GM23338 (cell line): Measurements from ENCODE around the gene RPL13. TPM values are rescaled to one million over a fixed set of nuclear protein-coding genes. Genes with fewer than 3 reads are reported as not detected.

ENCODE experiments used
- ATAC-seq: fragments of 200-7000 bp; cut with Tn5 transposase; 3 replicates; pipeline ENCODE4 v1.9.1; 2020
- DNase-seq: peaks from one replicate; pipeline ENCODE4 v3.0.0-alpha.2; 2015; ENCODE audit warnings: low spot score
- H2AFZ ChIP-seq: fragments of 200-600 bp; sonication (generic); 2 replicates; pipeline ENCODE4 v1.8.0; 2016; ENCODE audit warnings: antibody characterized with exemption, mild to moderate bottlenecking, moderate library complexity
- H3F3A ChIP-seq: fragments of 200-600 bp; sonication (generic); replicated peaks from 2 replicates; pipeline ENCODE4 v1.8.0; 2017; ENCODE audit warnings: antibody characterized with exemption, mixed run types, low read depth
- H3K27ac ChIP-seq: fragments of 200-600 bp; sonication (generic); 2 replicates; pipeline ENCODE4 v1.6.1; 2016; ENCODE audit warnings: low read depth
- H3K27me3 ChIP-seq: fragments of 200-600 bp; sonication (generic); 2 replicates; pipeline ENCODE4 v1.8.0; 2016; ENCODE audit warnings: mild to moderate bottlenecking, mixed run types, moderate library complexity; ENCODE audit not compliant: insufficient read depth
- H3K36me3 ChIP-seq: fragments of 200-600 bp; sonication (generic); 2 replicates; pipeline ENCODE4 v1.8.0; 2016; ENCODE audit warnings: mild to moderate bottlenecking; ENCODE audit not compliant: insufficient read depth
- H3K4me1 ChIP-seq: fragments of 200-600 bp; sonication (generic); 2 replicates; pipeline ENCODE4 v1.8.0; 2016; ENCODE audit warnings: mild to moderate bottlenecking, moderate library complexity; ENCODE audit not compliant: insufficient read depth
- H3K4me2 ChIP-seq: fragments of 200-600 bp; sonication (generic); 2 replicates; pipeline ENCODE4 v1.7.1; 2017; ENCODE audit warnings: mixed run types
- H3K4me3 ChIP-seq: fragments of 200-600 bp; sonication (generic); 2 replicates; pipeline ENCODE4 v1.6.1; 2016; ENCODE audit warnings: mixed run types
- H3K79me2 ChIP-seq: fragments of 200-600 bp; sonication (generic); replicated peaks from 2 replicates; pipeline ENCODE4 v1.8.0; 2017; ENCODE audit warnings: mild to moderate bottlenecking; ENCODE audit not compliant: insufficient read depth
- H3K9me2 ChIP-seq: fragments of 200-600 bp; sonication (generic); 2 replicates; pipeline ENCODE4 v1.8.0; 2017; ENCODE audit not compliant: insufficient read depth
- H4K20me1 ChIP-seq: fragments of 200-600 bp; sonication (generic); replicated peaks from 2 replicates; pipeline ENCODE4 v1.8.0; 2017; ENCODE audit warnings: mild to moderate bottlenecking; ENCODE audit not compliant: insufficient read depth
- H3K27ac Mint-ChIP-seq: 2 replicates; pipeline ENCODE4 v1.8.0; 2020; ENCODE audit warnings: inconsistent platforms, mild to moderate bottlenecking, moderate library complexity, mixed read lengths
- H3K27me3 Mint-ChIP-seq: 3 replicates; pipeline ENCODE4 v1.8.0; 2022; ENCODE audit warnings: low read depth, mild to moderate bottlenecking, moderate library complexity, mixed read lengths, inconsistent platforms; ENCODE audit not compliant: insufficient read depth, poor library complexity
- H3K36me3 Mint-ChIP-seq: 3 replicates; pipeline ENCODE4 v1.8.0; 2021; ENCODE audit warnings: low read depth, mild to moderate bottlenecking, inconsistent platforms, moderate library complexity, mixed read lengths
- H3K4me1 Mint-ChIP-seq: 3 replicates; pipeline ENCODE4 v1.8.0; 2020; ENCODE audit warnings: mild to moderate bottlenecking, inconsistent platforms, mixed read lengths
- H3K4me3 Mint-ChIP-seq: 3 replicates; pipeline ENCODE4 v1.8.0; 2021; ENCODE audit warnings: moderate library complexity, mild to moderate bottlenecking, inconsistent platforms, mixed read lengths
- H3K9me3 Mint-ChIP-seq: 3 replicates; pipeline ENCODE4 v1.8.0; 2020; ENCODE audit warnings: moderate library complexity, mild to moderate bottlenecking, inconsistent platforms, mixed read lengths
- CREB1 ChIP-seq: fragments of 250-450 bp; sonication (Bioruptor Pico); IDR thresholded peaks from 2 replicates; pipeline ENCODE4 v1.5.0; 2020; ENCODE audit warnings: low read depth, mild to moderate bottlenecking, moderate library complexity
- EZH2 ChIP-seq: fragments of 200-600 bp; sonication (generic); IDR thresholded peaks from one replicate; pipeline ENCODE4 v1.8.0; 2017; ENCODE audit warnings: antibody characterized with exemption, mild to moderate bottlenecking, low read depth; ENCODE audit not compliant: unreplicated experiment
- EZH2phosphoT487 ChIP-seq: fragments of 200-600 bp; sonication (generic); IDR thresholded peaks from one replicate; pipeline ENCODE4 v1.8.1; 2018; ENCODE audit warnings: antibody characterized with exemption; ENCODE audit not compliant: unreplicated experiment
- JUNB ChIP-seq: IDR thresholded peaks from one replicate; pipeline ENCODE4 v1.6.1; 2016; ENCODE audit warnings: antibody characterized with exemption; ENCODE audit not compliant: unreplicated experiment
- NANOG ChIP-seq: IDR thresholded peaks from 2 replicates; pipeline ENCODE4 v1.6.1; 2016; ENCODE audit warnings: antibody characterized with exemption, borderline replicate concordance
- POLR2AphosphoS5 ChIP-seq: IDR thresholded peaks from 2 replicates; pipeline ENCODE4 v1.6.1; 2016; ENCODE audit warnings: antibody characterized with exemption, low read depth
- STAT1 ChIP-seq: IDR thresholded peaks from one replicate; pipeline ENCODE4 v1.6.1; 2016; ENCODE audit warnings: antibody characterized with exemption; ENCODE audit not compliant: unreplicated experiment
- ZNF114 ChIP-seq: fragments of 250-450 bp; sonication (Bioruptor Pico); IDR thresholded peaks from 2 replicates; pipeline ENCODE4 v1.5.0; 2020; ENCODE audit warnings: mild to moderate bottlenecking, moderate library complexity
- ZNF331 ChIP-seq: fragments of 250-450 bp; sonication (Bioruptor Pico); IDR thresholded peaks from 2 replicates; pipeline ENCODE4 v1.5.0; 2020; ENCODE audit warnings: low read depth, mild to moderate bottlenecking, moderate library complexity
- ZNF462 ChIP-seq: fragments of 250-450 bp; sonication (Bioruptor Pico); IDR thresholded peaks from 2 replicates; pipeline ENCODE4 v1.5.0; 2020; ENCODE audit warnings: mild to moderate bottlenecking, moderate library complexity
- polyA plus RNA-seq: library from polyadenylated mRNA; unstranded; fragments of >200 nt; fragmentation: Nextera tagmentation; extraction: Ambion mirVana; gene quantifications from 2 replicates; pipeline ENCODE4 v1.2.1, GENCODE V29; 2016
- total RNA-seq: library from RNA; depleted of rRNA; stranded (reverse); fragments of >200 nt; shearing (Covaris generic); gene quantifications from 2 replicates; pipeline ENCODE4 v1.2.3, GENCODE V29; 2014
- TF ChIP-seq, protein P1 (sequence below), 2 experiments: fragments of 200-600 bp in 1 of 2; sonication (generic) in 1 of 2; conservative IDR thresholded peaks; 2 replicates each; pipeline versions ENCODE4 v1.5.1 to v1.6.1; 2016 to 2017; ENCODE audit warnings: antibody characterized with exemption in 2 of 2, low read depth in 2 of 2, mild to moderate bottlenecking in 2 of 2, moderate library complexity in 1 of 2
- TF ChIP-seq, protein P2 (sequence below): IDR thresholded peaks from 2 replicates; pipeline ENCODE4 v1.6.1; 2016; ENCODE audit warnings: antibody characterized with exemption
- TF ChIP-seq, protein P3 (sequence below): IDR thresholded peaks from one replicate; pipeline ENCODE4 v1.6.1; 2018; ENCODE audit warnings: antibody characterized with exemption; ENCODE audit not compliant: unreplicated experiment

The RPL13 gene
- total and polyA plus RNA-seq, 2 experiments from 2014 or later = 3,489 to 3,617 TPM

DNA sequence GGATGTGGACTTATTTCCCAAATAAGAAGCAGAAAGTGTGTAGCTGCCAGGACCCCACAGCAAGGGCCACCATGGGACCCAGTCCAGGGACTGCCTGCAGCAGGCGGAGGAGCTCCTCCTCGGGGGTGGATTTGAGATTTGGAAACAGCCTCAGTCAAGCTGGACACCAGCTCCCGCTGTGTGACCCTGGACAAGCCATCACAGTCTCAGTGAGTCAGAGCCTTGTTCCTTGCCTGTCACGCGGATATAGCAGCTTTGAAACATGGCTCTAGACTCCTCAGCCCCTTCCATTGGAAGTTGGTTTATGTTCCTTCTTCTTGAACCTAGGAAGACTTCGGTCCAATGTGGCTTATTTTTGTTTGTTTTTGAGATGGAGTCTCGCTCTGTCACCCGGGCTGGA is 40.5 kb downstream of the RPL13 start:
- no peak for ATAC-seq
- no peaks in the 10 kb centered on the region for H3K9me3 Mint-ChIP-seq
- H3K27me3 ChIP-seq = no peaks in the 10 kb centered on the region
- no peak overlapping the region for H3K27ac ChIP-seq
- peaks cover 11% of the 10 kb centered on the region for H3K4me1 ChIP-seq
- H3K4me3 ChIP-seq = no peak overlapping the region
- H3K9me2 ChIP-seq = no peaks in the 10 kb centered on the region
- no peaks in the 10 kb centered on the region for H3F3A ChIP-seq
- no peak overlapping the region for H2AFZ ChIP-seq
- no peak overlapping the region for H3K4me2 ChIP-seq
- H3K4me1 Mint-ChIP-seq = peaks cover 11% of the 10 kb centered on the region
- DNase-seq = no peak
- no peaks in the 10 kb centered on the region for H3K79me2 ChIP-seq
- H4K20me1 ChIP-seq = no peaks in the 10 kb centered on the region
- H3K27me3 Mint-ChIP-seq = peaks cover 17% of the 10 kb centered on the region
- H3K4me3 Mint-ChIP-seq = no peak overlapping the region
- H3K36me3 ChIP-seq = no peaks in the 10 kb centered on the region
- TF ChIP-seq, protein P1, sequence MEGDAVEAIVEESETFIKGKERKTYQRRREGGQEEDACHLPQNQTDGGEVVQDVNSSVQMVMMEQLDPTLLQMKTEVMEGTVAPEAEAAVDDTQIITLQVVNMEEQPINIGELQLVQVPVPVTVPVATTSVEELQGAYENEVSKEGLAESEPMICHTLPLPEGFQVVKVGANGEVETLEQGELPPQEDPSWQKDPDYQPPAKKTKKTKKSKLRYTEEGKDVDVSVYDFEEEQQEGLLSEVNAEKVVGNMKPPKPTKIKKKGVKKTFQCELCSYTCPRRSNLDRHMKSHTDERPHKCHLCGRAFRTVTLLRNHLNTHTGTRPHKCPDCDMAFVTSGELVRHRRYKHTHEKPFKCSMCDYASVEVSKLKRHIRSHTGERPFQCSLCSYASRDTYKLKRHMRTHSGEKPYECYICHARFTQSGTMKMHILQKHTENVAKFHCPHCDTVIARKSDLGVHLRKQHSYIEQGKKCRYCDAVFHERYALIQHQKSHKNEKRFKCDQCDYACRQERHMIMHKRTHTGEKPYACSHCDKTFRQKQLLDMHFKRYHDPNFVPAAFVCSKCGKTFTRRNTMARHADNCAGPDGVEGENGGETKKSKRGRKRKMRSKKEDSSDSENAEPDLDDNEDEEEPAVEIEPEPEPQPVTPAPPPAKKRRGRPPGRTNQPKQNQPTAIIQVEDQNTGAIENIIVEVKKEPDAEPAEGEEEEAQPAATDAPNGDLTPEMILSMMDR (conservative IDR thresholded peaks at IDR 0.05; ENCODE audit: low read depth in 2 of 2) = no peak
- no peak for TF ChIP-seq EZH2
- no peak for TF ChIP-seq ZNF331 (CRISPR knock-in tag)
- TF ChIP-seq CREB1 (CRISPR knock-in tag) = no peak
- TF ChIP-seq ZNF462 (CRISPR knock-in tag) = no peak
- TF ChIP-seq, protein P2, sequence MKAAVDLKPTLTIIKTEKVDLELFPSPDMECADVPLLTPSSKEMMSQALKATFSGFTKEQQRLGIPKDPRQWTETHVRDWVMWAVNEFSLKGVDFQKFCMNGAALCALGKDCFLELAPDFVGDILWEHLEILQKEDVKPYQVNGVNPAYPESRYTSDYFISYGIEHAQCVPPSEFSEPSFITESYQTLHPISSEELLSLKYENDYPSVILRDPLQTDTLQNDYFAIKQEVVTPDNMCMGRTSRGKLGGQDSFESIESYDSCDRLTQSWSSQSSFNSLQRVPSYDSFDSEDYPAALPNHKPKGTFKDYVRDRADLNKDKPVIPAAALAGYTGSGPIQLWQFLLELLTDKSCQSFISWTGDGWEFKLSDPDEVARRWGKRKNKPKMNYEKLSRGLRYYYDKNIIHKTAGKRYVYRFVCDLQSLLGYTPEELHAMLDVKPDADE = no peak
- no peak for TF ChIP-seq NANOG
- no peak for TF ChIP-seq EZH2phosphoT487
- TF ChIP-seq STAT1 = no peak
- TF ChIP-seq, protein P3, sequence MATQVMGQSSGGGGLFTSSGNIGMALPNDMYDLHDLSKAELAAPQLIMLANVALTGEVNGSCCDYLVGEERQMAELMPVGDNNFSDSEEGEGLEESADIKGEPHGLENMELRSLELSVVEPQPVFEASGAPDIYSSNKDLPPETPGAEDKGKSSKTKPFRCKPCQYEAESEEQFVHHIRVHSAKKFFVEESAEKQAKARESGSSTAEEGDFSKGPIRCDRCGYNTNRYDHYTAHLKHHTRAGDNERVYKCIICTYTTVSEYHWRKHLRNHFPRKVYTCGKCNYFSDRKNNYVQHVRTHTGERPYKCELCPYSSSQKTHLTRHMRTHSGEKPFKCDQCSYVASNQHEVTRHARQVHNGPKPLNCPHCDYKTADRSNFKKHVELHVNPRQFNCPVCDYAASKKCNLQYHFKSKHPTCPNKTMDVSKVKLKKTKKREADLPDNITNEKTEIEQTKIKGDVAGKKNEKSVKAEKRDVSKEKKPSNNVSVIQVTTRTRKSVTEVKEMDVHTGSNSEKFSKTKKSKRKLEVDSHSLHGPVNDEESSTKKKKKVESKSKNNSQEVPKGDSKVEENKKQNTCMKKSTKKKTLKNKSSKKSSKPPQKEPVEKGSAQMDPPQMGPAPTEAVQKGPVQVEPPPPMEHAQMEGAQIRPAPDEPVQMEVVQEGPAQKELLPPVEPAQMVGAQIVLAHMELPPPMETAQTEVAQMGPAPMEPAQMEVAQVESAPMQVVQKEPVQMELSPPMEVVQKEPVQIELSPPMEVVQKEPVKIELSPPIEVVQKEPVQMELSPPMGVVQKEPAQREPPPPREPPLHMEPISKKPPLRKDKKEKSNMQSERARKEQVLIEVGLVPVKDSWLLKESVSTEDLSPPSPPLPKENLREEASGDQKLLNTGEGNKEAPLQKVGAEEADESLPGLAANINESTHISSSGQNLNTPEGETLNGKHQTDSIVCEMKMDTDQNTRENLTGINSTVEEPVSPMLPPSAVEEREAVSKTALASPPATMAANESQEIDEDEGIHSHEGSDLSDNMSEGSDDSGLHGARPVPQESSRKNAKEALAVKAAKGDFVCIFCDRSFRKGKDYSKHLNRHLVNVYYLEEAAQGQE = no peak
- no peak for TF ChIP-seq ZNF114 (CRISPR knock-in tag)
- TF ChIP-seq JUNB = no peak
- no peak for TF ChIP-seq POLR2AphosphoS5
- no peaks in the 10 kb centered on the region for H3K36me3 Mint-ChIP-seq
- H3K27ac Mint-ChIP-seq = no peak overlapping the region
